Stimulated activated naive CD8-positive, alpha-beta T cell treated with anti-CD3 and anti-CD28 coated beads, Interleukin-15, Interleukin-2, amounts not matched to agents 100 ng/mL and 50 ng/mL, for 24 hours (primary cell): Measurements from ENCODE around the gene AHNAK2.

Source experiments
- H3K27ac Mint-ChIP-seq: one replicate; pipeline ENCODE4 v1.8.0; 2021; ENCODE audit warnings: mild to moderate bottlenecking, mixed read lengths
- H3K27me3 Mint-ChIP-seq: one replicate; pipeline ENCODE4 v1.8.0; 2021; ENCODE audit warnings: mixed read lengths
- H3K36me3 Mint-ChIP-seq: one replicate; pipeline ENCODE4 v1.8.0; 2021; ENCODE audit warnings: low read depth, mixed read lengths
- H3K4me1 Mint-ChIP-seq: one replicate; pipeline ENCODE4 v1.8.0; 2021; ENCODE audit warnings: low read depth, mixed read lengths
- H3K4me3 Mint-ChIP-seq: one replicate; pipeline ENCODE4 v1.8.0; 2021; ENCODE audit warnings: mild to moderate bottlenecking, mixed read lengths
- H3K9me3 Mint-ChIP-seq: one replicate; pipeline ENCODE4 v1.8.0; 2021; ENCODE audit warnings: mixed read lengths

Gene AHNAK2

DNA sequence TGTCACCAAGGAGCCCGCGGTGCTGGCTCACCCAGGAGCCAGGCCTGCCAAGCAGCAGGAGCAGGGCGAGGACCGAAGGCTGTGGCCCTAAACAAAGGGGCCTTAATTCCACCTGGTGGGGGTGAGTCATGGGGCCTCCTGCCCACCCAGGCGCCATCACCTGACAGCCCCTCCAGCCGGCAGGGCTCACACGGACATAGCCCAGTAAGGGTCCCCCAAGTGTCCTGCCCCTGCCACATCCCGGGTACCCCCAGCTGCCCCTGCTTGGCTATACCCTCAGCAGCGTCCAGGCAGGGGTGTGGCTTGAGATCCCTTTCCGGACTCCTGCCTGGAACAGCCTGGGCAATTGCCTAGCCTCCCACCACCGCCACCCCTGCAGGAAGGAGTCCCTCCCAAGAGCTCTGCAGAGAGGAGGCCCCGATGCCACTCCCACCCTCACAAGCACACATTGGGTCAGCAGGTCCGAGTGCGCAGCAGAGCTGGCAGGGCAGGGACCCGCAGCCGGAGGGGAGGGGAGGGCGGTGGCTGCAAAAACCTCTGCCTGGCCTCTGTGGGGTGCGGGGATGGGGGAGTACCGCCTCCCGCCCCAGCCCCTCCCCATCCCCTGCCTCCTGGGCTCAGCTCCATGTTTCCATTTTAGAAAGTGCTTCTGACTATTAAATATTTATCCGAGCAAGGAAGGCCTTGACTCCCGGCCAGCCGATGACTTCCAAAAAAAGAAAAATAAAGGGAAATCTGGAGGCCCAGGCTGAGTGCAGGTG, 4.6 kb downstream of the AHNAK2 start:
- Mint-ChIP-seq H3K4me3 (no peak overlapping the region), H3K36me3 (no peaks in the 10 kb centered on the region), H3K9me3 (no peaks in the 10 kb centered on the region), H3K27ac (no peak overlapping the region), H3K4me1 (peaks cover 13% of the 10 kb centered on the region), H3K27me3 (peaks cover 10% of the 10 kb centered on the region)

DNA sequence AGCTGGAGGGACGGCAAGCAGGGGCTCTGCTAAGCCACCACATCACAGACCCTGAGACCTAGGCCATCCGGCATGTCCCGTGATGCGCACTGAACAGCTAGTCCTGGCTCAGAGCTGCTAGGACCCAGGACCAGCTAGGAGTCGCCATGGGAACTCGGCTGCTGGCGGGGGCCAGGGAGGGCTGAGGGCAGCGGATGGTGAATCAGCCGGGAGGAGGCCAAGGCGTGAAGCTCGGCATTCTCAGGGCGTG, 5.1 kb downstream of the AHNAK2 start:
- H3K4me3 Mint-ChIP-seq = no peak overlapping the region
- no peaks in the 10 kb centered on the region for H3K36me3 Mint-ChIP-seq
- H3K27ac Mint-ChIP-seq = no peak overlapping the region
- H3K27me3 Mint-ChIP-seq = peaks cover 13% of the 10 kb centered on the region
- H3K4me1 Mint-ChIP-seq = peaks cover 13% of the 10 kb centered on the region
- no peaks in the 10 kb centered on the region for H3K9me3 Mint-ChIP-seq

DNA sequence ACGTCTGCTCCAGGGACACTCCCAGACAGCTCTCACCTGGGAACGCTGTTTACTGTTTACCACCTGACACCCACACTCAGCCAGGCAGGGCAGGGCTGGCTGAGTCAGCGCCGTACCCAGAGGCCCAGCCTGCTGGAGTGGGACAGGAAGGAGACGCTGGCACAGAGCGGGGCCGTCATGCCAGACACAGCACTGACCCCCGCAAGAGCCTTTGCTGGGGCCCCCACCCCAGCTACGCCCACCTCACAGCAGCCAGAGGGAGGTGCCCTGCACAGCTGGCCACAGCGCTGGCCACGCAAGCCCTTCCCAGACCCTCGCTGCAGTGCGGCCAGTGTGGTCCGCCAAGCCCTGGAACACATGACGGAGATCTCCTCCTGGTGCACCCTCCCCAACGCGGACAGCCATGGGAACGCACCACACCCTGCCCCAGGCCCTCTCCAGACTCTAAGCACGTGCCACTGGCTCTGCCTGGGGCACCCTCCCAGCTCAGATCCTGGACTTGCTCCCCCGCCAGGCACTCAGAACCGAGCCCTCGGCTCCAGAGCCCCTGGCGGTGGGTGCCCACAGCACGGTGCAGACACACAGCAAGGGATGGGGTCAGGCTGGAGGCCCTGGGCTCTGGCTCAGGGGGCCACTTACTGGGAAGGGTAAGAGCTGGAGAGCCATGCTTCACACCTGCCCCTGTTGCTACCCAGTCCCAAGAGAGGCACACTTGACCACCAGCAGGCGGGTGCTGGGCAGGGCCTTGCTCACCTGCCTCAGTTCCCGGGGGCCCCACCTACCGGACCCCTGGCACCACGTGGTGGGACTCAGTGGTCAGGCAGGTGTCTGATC, 5.7 kb downstream of the AHNAK2 start:
- Mint-ChIP-seq H3K9me3 (no peaks in the 10 kb centered on the region), H3K27ac (no peak overlapping the region), H3K4me1 (peaks cover 9% of the 10 kb centered on the region), H3K27me3 (peaks cover 13% of the 10 kb centered on the region), H3K36me3 (no peaks in the 10 kb centered on the region), H3K4me3 (no peak overlapping the region)

DNA sequence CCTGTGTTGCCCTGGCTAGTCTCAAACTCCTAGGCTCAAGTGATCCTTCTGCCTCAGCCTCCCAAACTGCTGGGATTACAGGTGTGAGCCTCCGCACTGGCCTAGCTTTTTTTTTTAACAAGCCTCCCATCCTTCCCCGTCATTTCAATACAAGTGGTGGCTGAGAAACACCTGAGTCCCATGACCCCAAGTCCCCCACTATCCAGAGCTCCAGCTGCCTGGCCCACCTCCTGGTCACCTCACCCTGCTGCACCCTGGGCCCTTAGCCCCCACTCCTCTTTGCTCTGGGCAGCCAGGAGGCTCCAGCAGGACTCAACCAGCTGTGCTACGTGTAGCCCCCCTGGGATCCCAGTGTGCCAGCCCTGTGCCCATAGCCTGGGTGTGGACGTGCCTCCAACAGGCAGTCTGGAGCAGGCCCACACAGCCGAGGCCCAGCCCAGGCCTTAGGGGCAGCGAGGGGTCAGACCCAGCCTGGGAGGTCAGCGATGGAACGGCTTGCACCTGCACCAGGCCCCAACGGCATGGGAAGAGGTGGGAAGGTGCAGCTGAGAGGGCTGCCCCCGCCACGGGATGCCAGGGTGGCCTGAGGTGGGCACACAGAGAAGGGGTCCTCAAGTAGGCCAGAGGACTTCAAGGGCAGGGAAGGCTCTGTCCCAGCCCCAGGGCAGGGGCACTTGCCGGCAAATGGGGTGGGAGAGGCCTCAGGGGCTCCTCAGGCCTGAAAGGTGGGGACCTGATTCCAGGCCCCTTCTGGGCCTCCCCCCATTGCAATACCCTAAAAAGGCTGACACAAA, 6.5 kb downstream of the AHNAK2 start:
- Mint-ChIP-seq H3K36me3 (no peaks in the 10 kb centered on the region), H3K9me3 (no peaks in the 10 kb centered on the region), H3K4me3 (no peak overlapping the region), H3K27ac (no peak overlapping the region), H3K27me3 (peaks cover 17% of the 10 kb centered on the region), H3K4me1 (peaks cover 7% of the 10 kb centered on the region)

DNA sequence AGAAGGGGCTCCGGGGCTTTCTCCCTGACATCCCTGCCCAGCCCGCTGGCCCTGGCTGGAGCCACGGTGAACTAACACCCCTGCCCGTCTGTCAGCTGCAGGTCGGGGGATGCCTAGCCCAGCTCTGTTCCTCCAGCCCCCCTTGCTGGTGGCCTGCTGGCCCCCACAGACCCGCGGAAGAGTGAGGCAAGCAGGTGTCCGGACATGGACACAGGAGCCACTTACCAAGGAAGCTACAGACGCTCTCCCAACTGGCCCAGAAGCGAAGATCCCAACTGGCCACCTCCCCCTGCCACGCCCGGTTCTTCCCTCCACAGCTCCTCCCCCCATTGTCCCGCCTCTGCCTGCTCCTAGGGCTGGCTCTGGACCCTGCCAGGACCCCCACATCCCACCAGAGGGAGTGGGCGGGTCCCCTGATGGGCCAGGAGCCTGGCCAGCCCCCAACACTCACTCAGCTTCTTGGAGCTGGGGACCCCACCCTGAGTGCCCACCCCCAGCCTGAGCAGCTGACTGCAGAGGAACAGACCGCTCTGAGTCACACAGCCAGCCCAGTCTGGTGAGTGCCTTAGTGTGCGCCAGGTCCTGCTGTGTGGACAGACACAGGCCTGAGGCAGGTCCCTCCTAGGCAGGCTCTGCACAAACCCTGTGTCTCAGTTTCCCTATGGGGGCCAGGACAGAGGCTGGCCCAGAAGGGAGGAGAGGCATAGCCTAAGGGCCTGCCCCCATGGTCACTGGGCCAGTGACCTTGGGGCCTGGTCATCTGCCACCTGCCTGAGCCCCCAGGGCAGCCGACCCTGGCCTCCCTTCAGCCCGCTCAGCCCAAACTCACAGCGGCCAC, 7.7 kb downstream of the AHNAK2 start:
- Mint-ChIP-seq H3K27ac (no peak overlapping the region), H3K4me3 (no peak overlapping the region), H3K4me1 (no peaks in the 10 kb centered on the region), H3K36me3 (no peaks in the 10 kb centered on the region), H3K9me3 (no peaks in the 10 kb centered on the region), H3K27me3 (peaks cover 11% of the 10 kb centered on the region)

DNA sequence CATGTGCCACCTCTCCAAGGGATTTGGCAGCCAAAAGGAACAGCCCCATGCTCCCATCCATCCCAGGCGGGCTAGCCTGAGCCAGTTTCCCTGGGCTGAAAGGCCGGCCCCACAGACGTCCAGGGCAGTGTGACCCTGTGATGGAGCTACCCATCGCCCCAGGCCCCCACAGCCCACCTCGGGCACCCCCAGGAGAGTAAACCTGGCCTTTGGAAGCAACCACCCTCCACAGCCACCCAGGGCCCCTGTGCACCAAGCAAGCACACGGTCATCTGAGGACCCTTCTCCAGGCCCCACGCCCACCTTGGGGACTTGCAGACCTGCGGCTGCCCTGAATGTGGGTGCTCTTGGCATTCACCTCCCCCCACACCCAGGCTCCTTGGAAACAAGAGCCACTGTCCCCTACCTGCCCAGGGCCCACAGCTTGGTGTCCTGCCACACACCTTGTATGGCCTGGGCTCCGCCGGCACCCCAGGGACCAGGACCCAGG, 8.4 kb downstream of the AHNAK2 start:
- H3K4me3 Mint-ChIP-seq = no peak overlapping the region
- no peaks in the 10 kb centered on the region for H3K36me3 Mint-ChIP-seq
- no peak overlapping the region for H3K27ac Mint-ChIP-seq
- H3K4me1 Mint-ChIP-seq = no peaks in the 10 kb centered on the region
- peaks cover 11% of the 10 kb centered on the region for H3K27me3 Mint-ChIP-seq
- no peaks in the 10 kb centered on the region for H3K9me3 Mint-ChIP-seq

DNA sequence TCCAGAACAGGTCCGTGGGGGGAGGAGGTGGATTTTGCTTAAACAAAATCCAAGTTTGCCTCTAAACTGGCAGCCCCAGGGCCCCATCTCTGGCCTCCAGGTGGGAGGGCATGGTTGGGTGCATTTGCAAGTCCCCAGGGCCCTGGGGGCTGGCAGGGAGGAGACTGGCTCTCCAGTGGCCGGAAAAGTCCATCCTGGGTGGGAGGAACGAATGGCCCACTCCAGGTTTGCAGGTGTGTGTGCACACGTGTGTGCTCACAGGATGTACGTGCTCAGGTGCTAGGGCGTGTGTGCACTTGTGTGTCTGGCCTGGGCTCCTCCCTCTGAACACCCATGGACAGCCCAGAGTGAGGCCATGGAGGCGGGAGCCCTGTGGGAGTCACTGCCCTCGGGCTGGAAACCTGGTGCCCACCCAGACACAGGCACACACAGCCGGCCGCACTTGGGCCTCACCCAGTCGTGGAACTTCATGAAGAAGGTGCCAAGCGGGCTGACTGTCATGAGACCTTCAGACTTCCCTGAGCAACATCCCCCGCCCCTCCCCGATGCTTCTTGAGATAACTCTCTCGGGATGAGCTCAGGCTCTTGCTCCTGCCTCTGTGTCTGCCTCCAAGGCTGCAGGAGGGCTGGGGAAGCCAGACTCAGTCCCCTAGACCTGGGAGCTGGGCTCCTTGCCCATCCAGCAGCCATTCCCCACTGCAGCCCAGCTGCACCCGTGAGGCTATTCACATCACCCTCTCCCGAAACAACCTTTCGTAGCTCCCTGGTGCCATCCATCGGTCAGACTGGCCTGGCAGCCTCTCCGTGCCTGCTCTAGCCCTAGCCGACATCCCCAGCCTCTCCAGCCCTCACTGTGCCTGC, 9.4 kb downstream of the AHNAK2 start:
- Mint-ChIP-seq H3K4me3 (no peak overlapping the region), H3K27me3 (peaks cover 11% of the 10 kb centered on the region), H3K4me1 (no peaks in the 10 kb centered on the region), H3K27ac (no peak overlapping the region), H3K36me3 (no peaks in the 10 kb centered on the region), H3K9me3 (no peaks in the 10 kb centered on the region)

DNA sequence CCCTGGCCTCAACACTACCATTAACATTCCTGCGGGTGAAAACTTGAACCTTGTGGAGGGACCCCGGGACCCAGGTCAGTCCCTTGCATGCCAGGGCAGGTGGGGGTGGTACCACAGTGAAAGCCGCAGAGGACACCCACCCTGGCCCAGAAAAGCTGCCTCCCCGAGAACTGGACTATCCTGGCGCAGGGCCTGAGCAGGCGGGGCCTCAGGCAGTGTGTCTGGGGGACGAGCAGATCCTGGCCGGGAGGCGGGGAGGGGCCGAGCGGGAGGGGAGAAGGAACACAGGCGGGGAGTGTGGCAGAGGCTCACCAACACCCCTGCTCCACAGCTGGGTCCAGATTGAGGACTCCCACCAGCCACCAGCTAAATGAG, 10.0 kb downstream of the AHNAK2 start:
- peaks cover 11% of the 10 kb centered on the region for H3K27me3 Mint-ChIP-seq
- no peaks in the 10 kb centered on the region for H3K36me3 Mint-ChIP-seq
- no peaks in the 10 kb centered on the region for H3K4me1 Mint-ChIP-seq
- H3K4me3 Mint-ChIP-seq = no peak overlapping the region
- no peaks in the 10 kb centered on the region for H3K9me3 Mint-ChIP-seq
- H3K27ac Mint-ChIP-seq = no peak overlapping the region

DNA sequence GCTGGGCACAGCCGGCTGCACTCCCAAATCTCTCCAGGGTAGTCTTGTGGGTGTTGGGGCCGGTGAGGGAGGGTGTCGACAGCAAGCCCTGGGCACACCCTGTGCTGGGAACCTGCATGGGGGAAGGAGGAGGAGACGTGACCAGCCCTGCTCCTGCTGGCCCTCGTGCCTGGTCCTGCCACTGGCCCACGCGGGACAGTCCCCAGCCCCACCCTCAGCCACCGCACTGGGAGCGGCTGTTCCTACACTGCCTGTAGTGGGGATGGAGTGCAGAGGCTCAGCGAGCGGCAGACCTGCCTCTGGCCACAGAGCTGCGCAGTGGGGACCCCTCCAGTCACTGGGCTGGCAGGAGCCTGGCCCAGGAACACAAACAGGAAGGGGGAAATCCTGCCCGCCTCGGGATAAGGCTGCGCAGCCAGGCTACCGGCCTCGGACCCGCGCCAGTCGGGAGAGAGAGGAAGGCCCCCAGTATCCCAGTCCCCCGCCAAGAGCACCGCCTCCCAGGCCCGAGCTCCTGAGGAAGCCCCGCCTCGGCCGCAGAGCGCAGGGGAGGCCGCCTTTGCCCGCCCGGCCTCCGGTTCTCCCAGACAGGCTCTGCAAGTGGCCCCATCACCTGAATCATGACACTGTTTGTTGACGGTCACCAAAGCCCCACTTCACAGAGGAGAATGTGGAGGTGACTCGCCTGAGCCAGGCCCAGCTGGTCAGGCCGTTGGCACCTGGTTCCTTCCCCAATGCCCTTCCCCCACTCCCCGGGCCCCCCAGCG, 10.6 kb downstream of the AHNAK2 start:
- Mint-ChIP-seq H3K27ac (no peak overlapping the region), H3K27me3 (peaks cover 11% of the 10 kb centered on the region), H3K36me3 (no peaks in the 10 kb centered on the region), H3K4me3 (no peak overlapping the region), H3K4me1 (no peaks in the 10 kb centered on the region), H3K9me3 (no peaks in the 10 kb centered on the region)

DNA sequence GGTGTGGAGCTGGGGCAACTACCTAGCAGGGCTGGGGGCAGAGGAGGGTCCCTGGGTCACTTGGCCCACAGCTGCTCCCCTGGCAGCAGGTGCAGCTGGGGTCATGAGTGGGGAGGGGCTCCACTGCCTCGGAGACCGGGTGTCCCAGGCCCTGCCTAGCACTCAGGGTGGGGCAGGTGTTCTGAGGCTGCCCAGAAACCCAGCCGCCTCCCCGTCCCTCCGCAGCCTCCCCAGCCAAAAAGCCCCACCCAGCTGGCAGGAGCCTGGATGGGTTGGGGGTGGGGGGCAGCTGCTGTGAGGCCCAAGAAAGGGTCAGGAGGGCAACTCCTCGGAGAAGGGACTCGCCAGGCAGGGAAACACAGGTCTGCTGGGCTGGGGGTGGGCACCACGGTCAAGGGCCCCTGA, 11.2 kb downstream of the AHNAK2 start:
- Mint-ChIP-seq H3K27ac (no peak overlapping the region), H3K4me3 (no peak overlapping the region), H3K27me3 (peaks cover 11% of the 10 kb centered on the region), H3K9me3 (no peaks in the 10 kb centered on the region), H3K4me1 (no peaks in the 10 kb centered on the region), H3K36me3 (no peaks in the 10 kb centered on the region)

DNA sequence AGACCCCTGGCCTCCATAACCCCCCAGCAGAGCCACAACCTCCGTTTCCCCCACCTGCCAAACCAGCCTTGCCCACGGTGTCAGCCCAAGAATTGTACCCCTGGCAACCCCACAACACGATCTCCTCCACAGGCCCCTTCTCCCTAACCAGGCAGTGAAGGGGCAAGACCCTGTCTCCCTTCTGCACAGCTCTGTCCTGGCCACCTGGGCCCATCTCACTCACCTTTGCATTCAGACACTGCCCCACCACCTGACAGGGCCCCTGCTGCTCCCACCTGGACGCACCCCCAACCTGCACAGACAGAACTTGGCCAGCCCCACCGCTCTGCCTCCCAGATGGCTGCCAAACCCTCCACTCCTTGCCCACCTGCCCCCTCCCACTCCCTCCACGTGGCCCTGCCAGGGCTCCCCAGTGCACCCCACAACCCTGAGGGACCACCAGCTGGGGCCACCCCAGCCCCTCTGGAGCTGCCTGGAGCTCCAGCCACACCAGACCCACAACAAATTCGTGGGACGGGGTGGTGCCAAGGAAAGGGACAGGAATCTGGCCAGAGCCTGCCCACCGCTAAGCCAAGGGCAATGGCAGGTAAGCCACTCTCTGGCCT, 11.8 kb downstream of the AHNAK2 start:
- H3K4me3 Mint-ChIP-seq = no peak overlapping the region
- no peaks in the 10 kb centered on the region for H3K36me3 Mint-ChIP-seq
- H3K4me1 Mint-ChIP-seq = no peaks in the 10 kb centered on the region
- H3K27me3 Mint-ChIP-seq = peaks cover 11% of the 10 kb centered on the region
- no peak overlapping the region for H3K27ac Mint-ChIP-seq
- H3K9me3 Mint-ChIP-seq = no peaks in the 10 kb centered on the region

DNA sequence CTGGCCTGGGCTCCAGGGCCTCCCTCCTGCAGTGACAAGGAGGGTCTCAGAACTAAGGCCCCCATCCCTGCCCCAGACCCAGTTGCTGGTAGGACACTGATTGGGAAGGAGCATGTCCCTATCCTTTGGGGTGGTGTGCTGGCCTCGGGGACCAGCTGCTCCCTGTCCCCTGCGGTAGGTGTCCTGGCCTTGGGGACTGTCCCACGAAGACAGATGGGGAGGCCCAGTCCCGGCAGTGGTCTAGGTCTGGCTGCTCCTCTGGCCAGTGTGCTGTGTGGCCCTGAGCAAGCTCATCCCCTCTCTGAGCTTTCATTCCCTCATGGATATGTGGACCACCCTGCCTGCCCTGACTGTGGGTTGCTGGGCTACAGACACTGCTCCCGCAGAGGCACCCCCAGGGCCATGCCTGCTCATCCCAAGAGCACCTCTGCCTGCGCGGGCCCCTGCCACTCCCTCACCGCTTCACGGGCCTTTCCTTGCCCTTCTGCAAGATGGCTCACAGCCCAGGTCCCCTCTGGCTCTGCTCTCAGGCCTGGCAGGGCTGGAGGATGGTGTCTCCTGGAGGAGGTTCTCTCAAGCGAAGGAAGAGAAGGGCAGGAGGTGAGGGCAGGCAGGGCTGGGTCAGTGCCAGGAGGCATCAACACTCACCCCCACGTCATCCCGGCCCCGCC, 12.5 kb downstream of the AHNAK2 start:
- Mint-ChIP-seq H3K27ac (no peak overlapping the region), H3K4me3 (no peak overlapping the region), H3K36me3 (no peaks in the 10 kb centered on the region), H3K27me3 (peaks cover 11% of the 10 kb centered on the region), H3K4me1 (no peaks in the 10 kb centered on the region), H3K9me3 (no peaks in the 10 kb centered on the region)
